ENCODE results near the gene SMARCD1. TPM values are rescaled to one million over a fixed set of nuclear protein-coding genes. Genes with fewer than 3 reads are reported as not detected.

Gene SMARCD1
- total and polyA plus RNA-seq, 3 experiments from 2014 or later, result 16.1 to 78.2 (median 72.3) TPM

DNA sequence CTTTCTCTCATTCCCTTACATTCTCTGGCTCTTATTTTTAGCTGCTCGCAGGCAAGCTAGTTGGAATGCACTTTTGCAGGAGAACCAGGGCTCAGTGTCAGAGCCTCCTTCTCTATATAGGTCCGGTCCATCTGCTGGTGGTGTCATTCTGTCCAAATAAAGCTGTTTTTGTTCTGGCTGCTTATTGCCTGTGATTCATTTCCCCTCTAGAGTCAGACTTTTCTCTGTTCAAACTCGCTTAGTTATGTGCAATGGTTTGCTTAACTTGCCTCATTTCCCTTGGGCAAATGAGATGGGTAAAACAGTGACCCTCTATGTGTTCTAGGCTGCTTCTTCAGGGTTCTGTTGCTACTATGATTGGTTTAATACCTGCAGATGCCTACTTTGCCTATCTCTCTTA, 2.9 kb downstream of the SMARCD1 start:
- no peak overlapping the region for H3K27ac ChIP-seq (ENCODE audit: low read depth, low read length)
- H3K4me1 Mint-ChIP-seq, result peaks cover 27 to 38% (median 29%) of the 10 kb centered on the region in 3 donors
- ChIA-PET CTCF (interaction anchor here (0.6 to 11.1 kb wide), 15 partner anchors 9 to 93 kb away, joined by 3 to 118 read pairs (median 4); partner anchors contain the start of genes CERS5, COX14 and GPD1), POLR2A (no interaction called here)
- DNase-seq, result no peak
- H3K27me3 ChIP-seq (ENCODE audit: insufficient read depth, low read length, poor library complexity, severe bottlenecking), result no peaks in the 10 kb centered on the region
- H3K27ac Mint-ChIP-seq, result peak overlapping the region in 4 of 8 donors; percentile 62 to 98 (median 69)
- H3K4me1 ChIP-seq (ENCODE audit: insufficient read depth, low read length), result peaks cover 18% of the 10 kb centered on the region
- H3K36me3 Mint-ChIP-seq, result peaks cover 4 to 58% (median 17%) of the 10 kb centered on the region in 3 donors
- peak overlapping the region in 1 of 7 donors; percentile 85 for H3K4me3 Mint-ChIP-seq
- peaks cover 29% of the 10 kb centered on the region for H3K36me3 ChIP-seq (ENCODE audit: insufficient read depth, low read length)
- H3K27me3 Mint-ChIP-seq, result no peaks in the 10 kb centered on the region
- no peaks in the 10 kb centered on the region for H3K9me3 ChIP-seq (ENCODE audit: low read length)
- no peak overlapping the region for H3K4me3 ChIP-seq (ENCODE audit: low read length)
- no peaks in the 10 kb centered on the region for H3K9me3 Mint-ChIP-seq

DNA sequence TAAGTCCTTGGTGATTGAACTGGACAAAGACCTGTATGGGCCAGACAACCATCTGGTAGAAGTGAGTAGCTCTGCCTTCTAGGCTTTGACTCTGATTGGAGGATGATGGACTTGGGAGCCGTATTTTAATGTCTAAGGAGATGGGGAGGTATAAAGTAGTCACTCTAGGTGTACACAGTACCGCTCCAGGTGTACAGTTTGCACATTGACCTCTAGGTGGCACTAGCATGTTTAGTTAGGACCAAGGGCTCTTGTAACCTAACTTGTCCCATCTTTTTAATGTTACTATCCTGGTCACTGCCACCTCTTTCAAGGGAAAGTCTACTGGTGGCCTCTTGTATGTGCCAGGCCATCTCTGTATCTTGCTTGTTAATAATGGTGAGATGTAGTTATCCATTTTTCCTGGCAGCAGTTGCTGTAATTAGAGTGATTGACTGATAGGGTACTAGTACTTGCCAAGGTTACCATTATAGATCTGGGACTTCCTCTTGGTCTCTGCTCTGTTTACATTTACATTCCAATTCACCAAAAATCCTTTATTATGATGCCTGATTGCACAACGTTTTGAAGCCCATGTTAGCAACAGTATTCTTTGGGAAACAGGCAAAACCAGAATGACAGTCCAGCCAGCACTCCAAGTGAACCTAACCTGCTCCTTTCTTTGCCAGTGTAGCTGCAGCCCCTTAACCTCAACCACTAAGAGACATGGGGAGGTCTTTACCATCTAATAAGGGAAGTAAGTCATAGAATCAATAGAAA, 3.6 kb downstream of the SMARCD1 start:
- H3K9me3 ChIP-seq (ENCODE audit: low read length), result no peaks in the 10 kb centered on the region
- peak; percentile 20 to 68 (median 35) for DNase-seq
- no peaks in the 10 kb centered on the region for H3K27me3 ChIP-seq (ENCODE audit: insufficient read depth, low read length, poor library complexity, severe bottlenecking)
- peaks cover 32% of the 10 kb centered on the region for H3K36me3 ChIP-seq (ENCODE audit: insufficient read depth, low read length)
- Mint-ChIP-seq H3K27me3 (no peaks in the 10 kb centered on the region), H3K27ac (peak overlapping the region; percentile 22 to 98 (median 64)), H3K9me3 (no peaks in the 10 kb centered on the region), H3K4me3 (peak overlapping the region in 1 of 7 donors; percentile 85), H3K4me1 (peaks cover 23 to 34% (median 26%) of the 10 kb centered on the region in 3 donors), H3K36me3 (peaks cover 4 to 64% (median 17%) of the 10 kb centered on the region in 3 donors)
- ChIA-PET CTCF (interaction anchor here (0.6 to 11.1 kb wide), 14 partner anchors 8 to 87 kb away, joined by 3 to 118 read pairs (median 4); partner anchors contain the start of genes CERS5, COX14 and GPD1), POLR2A (no interaction called here)
- peaks cover 18% of the 10 kb centered on the region for H3K4me1 ChIP-seq (ENCODE audit: insufficient read depth, low read length)
- H3K4me3 ChIP-seq (ENCODE audit: low read length), result no peak overlapping the region
- no peak overlapping the region for H3K27ac ChIP-seq (ENCODE audit: low read depth, low read length)

DNA sequence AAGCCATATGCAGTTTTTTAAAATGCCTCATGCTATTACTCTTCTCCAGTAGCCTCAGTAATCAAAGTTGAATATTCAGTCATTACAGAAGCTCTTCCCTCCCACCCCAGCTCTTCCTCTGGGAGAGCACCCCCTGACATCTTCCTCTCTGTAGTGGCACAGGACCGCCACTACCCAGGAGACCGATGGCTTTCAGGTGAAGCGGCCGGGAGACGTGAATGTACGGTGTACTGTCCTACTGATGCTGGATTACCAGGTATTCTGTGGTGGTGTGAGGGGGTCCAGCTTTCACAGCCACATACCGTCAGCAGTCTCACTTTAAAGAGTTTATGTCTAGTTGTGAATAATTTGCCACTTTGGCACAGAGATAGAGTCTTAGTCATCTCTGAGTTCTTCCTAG, 4.6 kb downstream of the SMARCD1 start:
- H3K4me1 Mint-ChIP-seq, result peaks cover 19 to 31% (median 24%) of the 10 kb centered on the region in 3 donors
- H3K27me3 Mint-ChIP-seq, result no peaks in the 10 kb centered on the region
- H3K27ac ChIP-seq (ENCODE audit: low read depth, low read length), result no peak overlapping the region
- no peaks in the 10 kb centered on the region for H3K9me3 ChIP-seq (ENCODE audit: low read length)
- H3K4me3 Mint-ChIP-seq, result no peak overlapping the region
- CTCF ChIA-PET, result interaction anchor here (1.1 to 11.1 kb wide), 8 partner anchors 7 to 86 kb away, joined by 3 to 118 read pairs (median 4); partner anchors contain the start of gene COX14
- H3K4me1 ChIP-seq (ENCODE audit: insufficient read depth, low read length), result peaks cover 13% of the 10 kb centered on the region
- no peak overlapping the region for H3K27ac Mint-ChIP-seq
- DNase-seq, result peak in 1 of 5 donors; percentile 24
- POLR2A ChIA-PET, result no interaction called here
- no peaks in the 10 kb centered on the region for H3K27me3 ChIP-seq (ENCODE audit: insufficient read depth, low read length, poor library complexity, severe bottlenecking)
- peaks cover 4 to 72% (median 17%) of the 10 kb centered on the region in 3 donors for H3K36me3 Mint-ChIP-seq
- H3K36me3 ChIP-seq (ENCODE audit: insufficient read depth, low read length), result peaks cover 38% of the 10 kb centered on the region
- no peak overlapping the region for H3K4me3 ChIP-seq (ENCODE audit: low read length)
- H3K9me3 Mint-ChIP-seq, result no peaks in the 10 kb centered on the region

DNA sequence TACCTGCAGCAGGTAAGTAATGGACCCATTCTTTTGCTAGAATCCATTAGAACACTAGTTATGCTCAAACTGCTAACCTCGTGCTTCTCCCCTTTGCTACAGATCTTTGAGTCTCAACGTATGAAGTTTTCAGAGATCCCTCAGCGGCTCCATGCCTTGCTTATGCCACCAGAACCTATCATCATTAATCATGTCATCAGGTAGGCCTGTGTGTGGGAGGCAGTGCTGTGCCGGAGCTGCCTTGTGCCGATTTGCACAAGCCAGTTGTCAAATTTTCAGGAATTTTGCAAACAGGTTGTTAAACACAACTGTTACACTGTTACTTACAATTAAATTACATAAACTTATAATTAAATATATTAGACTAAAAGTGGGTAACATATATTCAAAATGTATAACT, 5.2 kb downstream of the SMARCD1 start:
- POLR2A ChIA-PET, result interaction anchor here (1.0 kb wide), 1 partner anchor 25 kb away, joined by 3 read pairs; no protein-coding TSS in a partner anchor
- no peaks in the 10 kb centered on the region for H3K9me3 ChIP-seq (ENCODE audit: low read length)
- no peaks in the 10 kb centered on the region for H3K9me3 Mint-ChIP-seq

DNA sequence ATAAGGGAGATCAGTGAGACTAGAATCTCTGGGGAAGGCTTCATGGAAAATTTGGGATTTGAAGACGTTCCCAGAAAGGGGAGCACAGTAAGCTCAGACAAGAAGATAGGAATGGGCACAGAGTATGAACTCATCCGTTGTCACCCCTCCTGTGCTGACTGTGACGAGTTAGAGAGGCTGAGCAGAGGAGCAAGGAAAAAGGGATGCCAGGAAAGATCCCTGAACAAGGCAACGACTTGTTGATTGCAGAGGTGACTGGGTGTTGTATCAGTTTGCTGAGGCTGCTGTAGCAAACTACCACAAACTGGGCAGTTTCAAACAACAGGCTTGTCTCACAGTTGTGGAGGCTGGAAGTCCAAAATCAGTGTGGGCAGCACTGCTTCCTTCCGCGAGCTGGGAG, 12.8 kb downstream of the SMARCD1 start:
- Mint-ChIP-seq H3K36me3 (peaks cover 17 to 87% (median 26%) of the 10 kb centered on the region in 3 donors), H3K4me1 (no peaks in the 10 kb centered on the region), H3K4me3 (no peak overlapping the region), H3K9me3 (no peaks in the 10 kb centered on the region), H3K27ac (no peak overlapping the region), H3K27me3 (no peaks in the 10 kb centered on the region)
- POLR2A ChIA-PET, result interaction anchor here (1.9 kb wide), 1 partner anchor 13 kb away, joined by 6 read pairs; no protein-coding TSS in a partner anchor
- CTCF ChIA-PET, result interaction anchor here (2.6 kb wide), 1 partner anchor 13 kb away, joined by 14 read pairs; the partner anchor contains the start of gene COX14
- Histone ChIP-seq H3K27me3 (ENCODE audit: insufficient read depth, low read length, poor library complexity, severe bottlenecking) (no peaks in the 10 kb centered on the region), H3K36me3 (ENCODE audit: insufficient read depth, low read length) (peaks cover 41% of the 10 kb centered on the region), H3K9me3 (ENCODE audit: low read length) (no peaks in the 10 kb centered on the region), H3K4me1 (ENCODE audit: insufficient read depth, low read length) (no peaks in the 10 kb centered on the region), H3K27ac (ENCODE audit: low read depth, low read length) (no peak overlapping the region), H3K4me3 (ENCODE audit: low read length) (no peak overlapping the region)
- no peak for DNase-seq

More for the DNA sequence above, 5.2 kb downstream of the SMARCD1 start:
- H3K4me1 Mint-ChIP-seq, result peaks cover 17 to 27% (median 21%) of the 10 kb centered on the region in 3 donors
- H3K27ac Mint-ChIP-seq, result no peak overlapping the region
- H3K36me3 Mint-ChIP-seq, result peaks cover 4 to 76% (median 19%) of the 10 kb centered on the region in 3 donors
- DNase-seq, result no peak
- no peaks in the 10 kb centered on the region for H3K27me3 Mint-ChIP-seq
- Histone ChIP-seq H3K4me3 (ENCODE audit: low read length) (no peak overlapping the region), H3K27ac (ENCODE audit: low read depth, low read length) (no peak overlapping the region), H3K4me1 (ENCODE audit: insufficient read depth, low read length) (peaks cover 13% of the 10 kb centered on the region), H3K36me3 (ENCODE audit: insufficient read depth, low read length) (peaks cover 42% of the 10 kb centered on the region), H3K27me3 (ENCODE audit: insufficient read depth, low read length, poor library complexity, severe bottlenecking) (no peaks in the 10 kb centered on the region)
- no peak overlapping the region for H3K4me3 Mint-ChIP-seq
- CTCF ChIA-PET, result interaction anchor here (1.0 to 11.1 kb wide), 6 partner anchors 16 to 86 kb away, joined by 3 to 118 read pairs (median 4); partner anchors contain the start of gene COX14

DNA sequence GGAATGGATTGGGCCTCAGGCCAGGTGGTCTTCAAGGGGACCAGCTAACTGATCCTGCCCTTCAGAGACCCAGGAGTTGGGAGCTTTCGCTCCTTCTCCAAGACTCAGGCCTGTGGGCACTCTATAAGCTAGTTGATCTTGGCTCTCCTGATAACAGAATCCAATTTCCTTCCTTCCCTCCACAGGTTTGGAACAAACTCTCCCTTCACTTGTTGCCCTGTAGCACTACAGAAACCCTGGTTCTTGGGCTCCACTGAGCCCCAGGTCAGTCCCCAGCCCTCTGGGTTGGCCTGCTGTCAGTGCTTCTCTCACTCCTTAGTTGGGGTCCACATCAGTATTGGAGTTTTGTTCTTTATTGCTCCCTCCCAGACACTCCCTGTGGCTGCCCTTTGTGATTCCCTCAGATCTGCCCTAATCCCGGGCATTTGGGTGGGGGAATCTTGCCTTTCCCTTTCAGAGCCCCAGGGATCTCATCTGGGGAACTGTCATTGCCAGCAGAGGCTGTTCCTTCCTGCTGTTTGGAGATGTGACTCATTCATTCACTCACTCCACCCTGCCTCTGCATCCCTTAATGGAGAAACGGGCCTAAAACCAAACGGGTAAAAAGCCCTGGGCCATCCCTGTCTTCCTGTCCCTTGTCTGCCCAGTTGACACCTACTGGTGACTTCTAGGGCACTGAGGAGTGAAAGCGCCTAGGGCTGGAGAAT, 14.3 kb downstream of the SMARCD1 start:
- no peaks in the 10 kb centered on the region for H3K4me1 Mint-ChIP-seq
- no peaks in the 10 kb centered on the region for H3K27me3 Mint-ChIP-seq
- Histone ChIP-seq H3K27ac (ENCODE audit: low read depth, low read length) (no peak overlapping the region), H3K4me1 (ENCODE audit: insufficient read depth, low read length) (no peaks in the 10 kb centered on the region), H3K36me3 (ENCODE audit: insufficient read depth, low read length) (peaks cover 34% of the 10 kb centered on the region), H3K27me3 (ENCODE audit: insufficient read depth, low read length, poor library complexity, severe bottlenecking) (no peaks in the 10 kb centered on the region), H3K9me3 (ENCODE audit: low read length) (no peaks in the 10 kb centered on the region), H3K4me3 (ENCODE audit: low read length) (no peak overlapping the region)
- no peaks in the 10 kb centered on the region for H3K9me3 Mint-ChIP-seq
- H3K36me3 Mint-ChIP-seq, result peaks cover 17 to 75% (median 26%) of the 10 kb centered on the region in 3 donors
- ChIA-PET POLR2A (interaction anchor here (1.9 kb wide), 1 partner anchor 12 kb away, joined by 6 read pairs; no protein-coding TSS in a partner anchor), CTCF (interaction anchor here (1.6 to 5.6 kb wide), 2 partner anchors 11 kb away, joined by 3 to 41 read pairs; partner anchors contain the start of gene COX14)
- DNase-seq, result no peak
- no peak overlapping the region for H3K4me3 Mint-ChIP-seq
- H3K27ac Mint-ChIP-seq, result peak overlapping the region in 3 of 8 donors; percentile 25 to 48 (median 35)

DNA sequence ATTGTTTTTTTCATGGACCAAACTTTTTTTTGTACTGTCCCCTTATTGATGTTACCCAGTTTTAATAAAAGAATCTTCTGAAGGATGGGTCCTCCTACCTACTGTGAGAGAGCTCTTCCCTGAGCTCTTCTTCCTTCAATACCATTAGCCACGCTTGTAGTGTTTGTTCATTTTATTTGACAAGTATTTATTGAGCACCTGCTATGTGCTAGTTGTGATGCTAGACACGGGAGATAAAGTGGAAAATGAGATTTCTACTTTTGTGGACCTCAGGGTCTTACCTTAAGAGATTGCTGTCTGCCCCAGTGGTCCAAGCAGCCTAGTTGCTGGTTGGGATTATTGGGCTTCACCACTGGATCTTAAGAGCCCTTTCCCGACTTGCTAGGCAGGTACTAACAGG, 15.4 kb downstream of the SMARCD1 start:
- peak overlapping the region in 3 of 8 donors; percentile 9 to 75 (median 64) for H3K27ac Mint-ChIP-seq
- Histone ChIP-seq H3K36me3 (ENCODE audit: insufficient read depth, low read length) (peaks cover 27% of the 10 kb centered on the region), H3K4me1 (ENCODE audit: insufficient read depth, low read length) (no peaks in the 10 kb centered on the region), H3K27ac (ENCODE audit: low read depth, low read length) (no peak overlapping the region), H3K4me3 (ENCODE audit: low read length) (no peak overlapping the region), H3K27me3 (ENCODE audit: insufficient read depth, low read length, poor library complexity, severe bottlenecking) (no peaks in the 10 kb centered on the region), H3K9me3 (ENCODE audit: low read length) (no peaks in the 10 kb centered on the region)
- H3K4me3 Mint-ChIP-seq, result no peak overlapping the region
- H3K27me3 Mint-ChIP-seq, result no peaks in the 10 kb centered on the region
- no peaks in the 10 kb centered on the region for H3K9me3 Mint-ChIP-seq
- CTCF ChIA-PET, result interaction anchor here (1.6 to 5.6 kb wide), 3 partner anchors 10 to 16 kb away, joined by 3 to 41 read pairs (median 4); partner anchors contain the start of gene COX14
- POLR2A ChIA-PET, result interaction anchor here (1.0 kb wide), 1 partner anchor 75 kb away, joined by 3 read pairs; the partner anchor contains the start of gene RACGAP1
- no peaks in the 10 kb centered on the region for H3K4me1 Mint-ChIP-seq
- no peak for DNase-seq
- peaks cover 15 to 64% (median 22%) of the 10 kb centered on the region in 3 donors for H3K36me3 Mint-ChIP-seq
